CD4-positive, CD25-positive, alpha-beta regulatory T cell (primary cell): Measurements from ENCODE around the gene CBLN3. TPM values are rescaled to one million over a fixed set of nuclear protein-coding genes. Genes with fewer than 3 reads are reported as not detected.
"Not testable (repeated sequence)": the region's sequence is repeated elsewhere in the genome, so short reads cannot be mapped to it uniquely, and the experiment has no call there.

Experiments used
- ATAC-seq, 2 donors: fragments of 150-1000 bp; cut with Tn5 transposase; one replicate each; pipeline ENCODE4 v1.10.0; 2021; ENCODE audit warnings: low read depth in 2 of 2, moderate number of reproducible peaks in 2 of 2, moderate library complexity in 1 of 2
- DNase-seq, 3 donors: peaks; one replicate each; pipeline versions ENCODE4 v3.0.0 to v3.0.0-alpha.2; 2012 to 2022; ENCODE audit warnings: mixed read lengths in 1 of 3
- H3K27ac ChIP-seq: one replicate; pipeline ENCODE4 v1.7.0; 2013; ENCODE audit warnings: mild to moderate bottlenecking, low read length; ENCODE audit not compliant: insufficient read depth, poor library complexity, severe bottlenecking
- H3K27me3 ChIP-seq: one replicate; pipeline ENCODE4 v1.7.0; 2013; ENCODE audit warnings: low read length; ENCODE audit not compliant: control insufficient read depth, insufficient read depth
- H3K36me3 ChIP-seq: one replicate; pipeline ENCODE4 v1.7.0; 2013; ENCODE audit warnings: mild to moderate bottlenecking, low read length, moderate library complexity; ENCODE audit not compliant: control insufficient read depth, insufficient read depth
- H3K4me1 ChIP-seq: 2 replicates; pipeline ENCODE4 v1.7.0; 2013; ENCODE audit warnings: mild to moderate bottlenecking, low read length; ENCODE audit not compliant: insufficient read depth, control insufficient read depth, poor library complexity, severe bottlenecking
- H3K4me3 ChIP-seq: one replicate; pipeline ENCODE4 v1.7.0; 2013; ENCODE audit warnings: low read depth, mild to moderate bottlenecking, low read length, moderate library complexity
- H3K9me3 ChIP-seq, 2 experiments: 1 replicate in 1 of 2; 2 replicates in 1 of 2; pipeline ENCODE4 v1.7.0; 2013; ENCODE audit warnings: low read length in 2 of 2, mild to moderate bottlenecking in 1 of 2, moderate library complexity in 1 of 2; ENCODE audit not compliant: control insufficient read depth in 2 of 2
- H3K27ac Mint-ChIP-seq, 3 donors: one replicate each; pipeline ENCODE4 v1.8.0; 2020 to 2022; ENCODE audit warnings: mild to moderate bottlenecking in 3 of 3, mixed read lengths in 3 of 3, moderate library complexity in 2 of 3
- H3K27me3 Mint-ChIP-seq: one replicate; pipeline ENCODE4 v1.8.0; 2022; ENCODE audit warnings: mild to moderate bottlenecking, mixed read lengths
- H3K36me3 Mint-ChIP-seq: one replicate; pipeline ENCODE4 v1.8.0; 2020; ENCODE audit warnings: mixed read lengths
- H3K4me1 Mint-ChIP-seq, 4 donors: one replicate each; pipeline ENCODE4 v1.8.0; 2020 to 2022; ENCODE audit warnings: mixed read lengths in 4 of 4, mild to moderate bottlenecking in 1 of 4
- H3K4me3 Mint-ChIP-seq, 4 donors: one replicate each; pipeline ENCODE4 v1.8.0; 2020 to 2022; ENCODE audit warnings: mild to moderate bottlenecking in 4 of 4, mixed read lengths in 4 of 4, moderate library complexity in 3 of 4
- H3K9me3 Mint-ChIP-seq, 7 donors: one replicate each; pipeline ENCODE4 v1.8.0; 2020 to 2022; ENCODE audit warnings: mixed read lengths in 7 of 7, mild to moderate bottlenecking in 3 of 7, moderate library complexity in 2 of 7
- polyA plus RNA-seq, 4 donors: library from polyadenylated mRNA; unstranded; fragments of 300-500 nt; fragmentation: Illumina TruSeq; gene quantifications; one replicate each; pipeline ENCODE4 v1.2.3, GENCODE V29; 2021
- total RNA-seq: library from RNA; stranded (reverse); gene quantifications from one replicate; pipeline ENCODE4 v1.2.3, GENCODE V29; 2022

The CBLN3 gene
- total and polyA plus RNA-seq, 5 donors from 2014 or later = 0.10 to 3.2 (median 0.11) TPM

- Histone ChIP-seq H3K4me3 (no peak overlapping the region), H3K27ac (no peak overlapping the region), H3K4me1 (peaks cover 7% of the 10 kb centered on the region), H3K36me3 (no peaks in the 10 kb centered on the region), H3K9me3 (no peaks in the 10 kb centered on the region), H3K27me3 (no peaks in the 10 kb centered on the region)
- Mint-ChIP-seq H3K27ac (peak overlapping the region in 1 of 3 donors; percentile 2), H3K4me3 (no peak overlapping the region), H3K36me3 (peaks cover 3% of the 10 kb centered on the region), H3K9me3 (peaks cover 0 to 2% (median 0%) of the 10 kb centered on the region in 7 donors), H3K27me3 (peaks cover 5% of the 10 kb centered on the region), H3K4me1 (peaks cover 4 to 27% (median 19%) of the 10 kb centered on the region in 4 donors)
- ATAC-seq = no peak
- DNase-seq = no peak
These were observed 33.8 kb upstream of the CBLN3 start for GRCh38 chr14:24463017-24463883.

GRCh38 chr14:24461336-24461735 lies 31.9 kb upstream of the CBLN3 start:
- no peaks in the 10 kb centered on the region for H3K36me3 ChIP-seq

GRCh38 chr14:24459331-24459730 lies 29.9 kb upstream of the CBLN3 start:
- Mint-ChIP-seq H3K9me3 (peaks cover 0 to 2% (median 0%) of the 10 kb centered on the region in 7 donors), H3K4me1 (peaks cover under 1 to 14% (median 9%) of the 10 kb centered on the region in 4 donors), H3K27me3 (no peaks in the 10 kb centered on the region), H3K4me3 (peak overlapping the region in 1 of 4 donors; percentile 8), H3K27ac (peak overlapping the region in 1 of 3 donors; percentile 40), H3K36me3 (peaks cover 5% of the 10 kb centered on the region)
- no peak overlapping the region for H3K27ac ChIP-seq
- no peaks in the 10 kb centered on the region for H3K36me3 ChIP-seq
- no peaks in the 10 kb centered on the region for H3K9me3 ChIP-seq
- H3K4me1 ChIP-seq = no peaks in the 10 kb centered on the region
- ATAC-seq = no peak
- peaks cover 2% of the 10 kb centered on the region for H3K27me3 ChIP-seq
- DNase-seq = no peak
- no peak overlapping the region for H3K4me3 ChIP-seq

More at GRCh38 chr14:24461336-24461735, 31.9 kb upstream of the CBLN3 start:
- Histone ChIP-seq H3K27ac (no peak overlapping the region), H3K4me1 (peaks cover 7% of the 10 kb centered on the region), H3K27me3 (peaks cover 2% of the 10 kb centered on the region), H3K9me3 (no peaks in the 10 kb centered on the region), H3K4me3 (no peak overlapping the region)
- ATAC-seq = no peak
- DNase-seq = no peak
- peaks cover 0 to 2% (median 0%) of the 10 kb centered on the region in 7 donors for H3K9me3 Mint-ChIP-seq
- H3K4me3 Mint-ChIP-seq = no peak overlapping the region
- peaks cover 5% of the 10 kb centered on the region for H3K36me3 Mint-ChIP-seq
- H3K4me1 Mint-ChIP-seq = peaks cover 4 to 24% (median 19%) of the 10 kb centered on the region in 4 donors
- H3K27me3 Mint-ChIP-seq = no peaks in the 10 kb centered on the region
- no peak overlapping the region for H3K27ac Mint-ChIP-seq

- Histone ChIP-seq H3K4me1 (no peaks in the 10 kb centered on the region), H3K4me3 (no peak overlapping the region), H3K27me3 (peaks cover 2% of the 10 kb centered on the region), H3K36me3 (no peaks in the 10 kb centered on the region), H3K27ac (no peak overlapping the region), H3K9me3 (no peaks in the 10 kb centered on the region)
- H3K36me3 Mint-ChIP-seq = peaks cover 8% of the 10 kb centered on the region
- H3K4me1 Mint-ChIP-seq = peaks cover 0 to 8% (median 5%) of the 10 kb centered on the region in 4 donors
- no peak overlapping the region for H3K4me3 Mint-ChIP-seq
- H3K27me3 Mint-ChIP-seq = no peaks in the 10 kb centered on the region
- no peak overlapping the region for H3K27ac Mint-ChIP-seq
- peaks cover 0 to 7% (median 2%) of the 10 kb centered on the region in 7 donors for H3K9me3 Mint-ChIP-seq
- DNase-seq (no peak), ATAC-seq (no peak)
These were observed 29.3 kb upstream of the CBLN3 start for GRCh38 chr14:24458736-24459135.

- Histone ChIP-seq H3K27me3 (peaks cover 2% of the 10 kb centered on the region), H3K4me1 (no peaks in the 10 kb centered on the region), H3K4me3 (no peak overlapping the region), H3K27ac (no peak overlapping the region), H3K9me3 (no peaks in the 10 kb centered on the region), H3K36me3 (no peaks in the 10 kb centered on the region)
- Mint-ChIP-seq H3K27ac (no peak overlapping the region), H3K4me1 (peaks cover 0 to 3% (median 0%) of the 10 kb centered on the region in 4 donors), H3K9me3 (peaks cover 0 to 9% (median 3%) of the 10 kb centered on the region in 7 donors), H3K4me3 (no peak overlapping the region), H3K27me3 (no peaks in the 10 kb centered on the region), H3K36me3 (peaks cover 13% of the 10 kb centered on the region)
- DNase-seq = no peak
- ATAC-seq = no peak
These were observed 27.5 kb upstream of the CBLN3 start for GRCh38 chr14:24456980-24457379.

- H3K27me3 Mint-ChIP-seq = not testable (repeated sequence)
These were observed 21.4 kb upstream of the CBLN3 start for GRCh38 chr14:24450828-24451227.

GRCh38 chr14:24443053-24443665 lies 13.7 kb upstream of the CBLN3 start:
- Mint-ChIP-seq H3K27ac (peak overlapping the region; percentile 95 to 99 (median 98)), H3K4me3 (peak overlapping the region; percentile 92 to 95 (median 94)), H3K36me3 (peaks cover 24% of the 10 kb centered on the region), H3K4me1 (peaks cover 10 to 45% (median 19%) of the 10 kb centered on the region in 4 donors), H3K9me3 (peaks cover 0 to 7% (median 0%) of the 10 kb centered on the region in 7 donors), H3K27me3 (no peaks in the 10 kb centered on the region)
- H3K36me3 ChIP-seq = peaks cover 24% of the 10 kb centered on the region
- peaks cover 13% of the 10 kb centered on the region for H3K4me1 ChIP-seq
- H3K27me3 ChIP-seq = no peaks in the 10 kb centered on the region
- no peaks in the 10 kb centered on the region for H3K9me3 ChIP-seq
- ATAC-seq (no peak), DNase-seq (no peak)
- peak overlapping the region; percentile 96 for H3K27ac ChIP-seq
- peak overlapping the region; percentile 95 for H3K4me3 ChIP-seq

More at GRCh38 chr14:24450828-24451227, 21.4 kb upstream of the CBLN3 start:
- H3K9me3 Mint-ChIP-seq, H3K4me3 Mint-ChIP-seq, H3K9me3 ChIP-seq, H3K27ac ChIP-seq, H3K27me3 ChIP-seq, H3K27ac Mint-ChIP-seq, H3K36me3 ChIP-seq, H3K4me3 ChIP-seq, H3K4me1 Mint-ChIP-seq, DNase-seq, ATAC-seq, H3K4me1 ChIP-seq: not testable (repeated sequence)
- peaks cover 18% of the 10 kb centered on the region for H3K36me3 Mint-ChIP-seq
